Measurements from ENCODE around the gene MYD88.
A peak's percentile ranks its signal among the peaks of the same experiment; 100 is the strongest.
"Not testable (repeated sequence)": the region's sequence is repeated elsewhere in the genome, so short reads cannot be mapped to it uniquely, and the experiment has no call there.

Gene MYD88

GRCh38 chr3:38126121-38126892 is 12.2 kb upstream of the MYD88 start:
- no peak for DNase-seq (ENCODE audit: low spot score)

- DNase-seq (ENCODE audit: low spot score): no peak
These were observed 10.7 kb upstream of the MYD88 start for GRCh38 chr3:38127611-38128302.

- DNase-seq (ENCODE audit: low spot score): no peak
These were observed 10.2 kb upstream of the MYD88 start for GRCh38 chr3:38128303-38128655.

GRCh38 chr3:38129058-38129457 is 9.4 kb upstream of the MYD88 start:
- DNase-seq (ENCODE audit: low spot score): no peak

- no peak for DNase-seq (ENCODE audit: low spot score)
These were observed 7.8 kb upstream of the MYD88 start for GRCh38 chr3:38130631-38131065.

- no peak for DNase-seq (ENCODE audit: low spot score)
These were observed 6.7 kb upstream of the MYD88 start for GRCh38 chr3:38131621-38132369.

GRCh38 chr3:38133209-38133556 is 5.3 kb upstream of the MYD88 start:
- DNase-seq (ENCODE audit: low spot score): no peak

GRCh38 chr3:38133557-38134405 is 4.7 kb upstream of the MYD88 start:
- no peak for DNase-seq (ENCODE audit: low spot score)

GRCh38 chr3:38134517-38135143 is 3.8 kb upstream of the MYD88 start:
- not testable (repeated sequence) for DNase-seq (ENCODE audit: low spot score)

- DNase-seq (ENCODE audit: low spot score): not testable (repeated sequence)
These were observed 2.7 kb upstream of the MYD88 start for GRCh38 chr3:38135621-38136277.

GRCh38 chr3:38136393-38136776 is 2.1 kb upstream of the MYD88 start:
- DNase-seq (ENCODE audit: low spot score): no peak

GRCh38 chr3:38136777-38137614 is 1.5 kb upstream of the MYD88 start, which contains the start of gene ACAA1:
ACAA1 (minus strand) TSS chr3:38137127; CDS start chr3:38137035, 92 bp downstream.
- DNase-seq (ENCODE audit: low spot score): peak; percentile 95

GRCh38 chr3:38137615-38138348 is 679 bp upstream of the MYD88 start:
- DNase-seq (ENCODE audit: low spot score): no peak

GRCh38 chr3:38139191-38139590 is 730 bp downstream of the MYD88 start:
- no peak for DNase-seq (ENCODE audit: low spot score)

- DNase-seq (ENCODE audit: low spot score): no peak
These were observed 1.2 kb downstream of the MYD88 start for GRCh38 chr3:38139652-38140051.

- DNase-seq (ENCODE audit: low spot score): no peak
These were observed 2.1 kb downstream of the MYD88 start for GRCh38 chr3:38140326-38141172.

GRCh38 chr3:38141173-38141951 is 2.9 kb downstream of the MYD88 start:
- no peak for DNase-seq (ENCODE audit: low spot score)

GRCh38 chr3:38141952-38142273 is 3.5 kb downstream of the MYD88 start:
- no peak for DNase-seq (ENCODE audit: low spot score)

Measured in HuH-7.5 (cell line).